ENCODE results near the gene RHOT1. TPM values are rescaled to one million over a fixed set of nuclear protein-coding genes. Genes with fewer than 3 reads are reported as not detected.

Gene RHOT1
- total and polyA plus RNA-seq, 10 donors = 21.2 to 57.1 (median 33.6) TPM

- no peak for DNase-seq
- TF ChIP-seq POLR2A (IDR thresholded peaks at IDR 0.05) (no peak), CTCF (IDR thresholded peaks at IDR 0.05 in 8 of 11, conservative IDR thresholded peaks at IDR 0.05 in 3 of 11) (no peak), POLR2AphosphoS5 (IDR thresholded peaks at IDR 0.05) (no peak)
- no peaks in the 10 kb centered on the region for H3K9me3 ChIP-seq
- no peaks in the 10 kb centered on the region for H3K4me1 ChIP-seq
- H3K27ac ChIP-seq = no peak overlapping the region
- H3K36me3 ChIP-seq = peaks cover 0 to 93% (median 7%) of the 10 kb centered on the region in 6 donors
- H3K27me3 ChIP-seq (replicated peaks in 1 of 7) = no peaks in the 10 kb centered on the region
- 74 to 85% (median 76%) methylated on average over 3 of the region's 3 CpGs for WGBS, 5 donors
- H3K4me3 ChIP-seq = no peak overlapping the region
- intact Hi-C loops (cut with DNase I; ENCODE audit: low total_unique reads) = no loop called here
Measured at GRCh38 chr17:32223703-32224102, 81.4 kb downstream of the RHOT1 start.

GRCh38 chr17:32226886-32227285 is 84.6 kb downstream of the RHOT1 start:
- TF ChIP-seq POLR2AphosphoS5 (IDR thresholded peaks at IDR 0.05) (no peak), CTCF (IDR thresholded peaks at IDR 0.05 in 8 of 11, conservative IDR thresholded peaks at IDR 0.05 in 3 of 11) (no peak), POLR2A (IDR thresholded peaks at IDR 0.05) (no peak)
- intact Hi-C loops (cut with DNase I; ENCODE audit: low total_unique reads) = no loop called here
- DNase-seq = no peak
- H3K4me1 ChIP-seq = peaks cover 0 to 2% (median 0%) of the 10 kb centered on the region in 6 donors
- no peaks in the 10 kb centered on the region for H3K9me3 ChIP-seq
- H3K4me3 ChIP-seq = no peak overlapping the region
- no peak overlapping the region for H3K27ac ChIP-seq
- H3K27me3 ChIP-seq (replicated peaks in 1 of 7) = no peaks in the 10 kb centered on the region
- WGBS, 5 donors = 79 to 90% (median 87%) methylated on average over 3 of the region's 3 CpGs
- peaks cover 0 to 65% (median 7%) of the 10 kb centered on the region in 6 donors for H3K36me3 ChIP-seq

- no peak for TF ChIP-seq CTCF (IDR thresholded peaks at IDR 0.05 in 8 of 11, conservative IDR thresholded peaks at IDR 0.05 in 3 of 11)
- no peak for TF ChIP-seq POLR2AphosphoS5 (IDR thresholded peaks at IDR 0.05)
- TF ChIP-seq POLR2A (IDR thresholded peaks at IDR 0.05) = no peak
- H3K4me1 ChIP-seq = peaks cover 0 to 4% (median 0%) of the 10 kb centered on the region in 6 donors
- WGBS, 5 donors = 88 to 92% (median 89%) methylated on average over 9 of the region's 9 CpGs
- peaks cover 0 to 55% (median 5%) of the 10 kb centered on the region in 6 donors for H3K36me3 ChIP-seq
- H3K4me3 ChIP-seq = no peak overlapping the region
- DNase-seq = no peak
- no peaks in the 10 kb centered on the region for H3K9me3 ChIP-seq
- intact Hi-C loops (cut with DNase I; ENCODE audit: low total_unique reads) = no loop called here
- H3K27me3 ChIP-seq (replicated peaks in 1 of 7) = no peaks in the 10 kb centered on the region
- no peak overlapping the region for H3K27ac ChIP-seq
Measured at GRCh38 chr17:32227910-32228309, 85.6 kb downstream of the RHOT1 start.

GRCh38 chr17:32235588-32235987 is 93.3 kb downstream of the RHOT1 start:
- Histone ChIP-seq H3K27ac (no peak overlapping the region), H3K9me3 (no peaks in the 10 kb centered on the region), H3K27me3 (replicated peaks in 1 of 7) (no peaks in the 10 kb centered on the region), H3K4me1 (peaks cover 0 to 10% (median 0%) of the 10 kb centered on the region in 6 donors), H3K36me3 (no peaks in the 10 kb centered on the region), H3K4me3 (no peak overlapping the region)
- TF ChIP-seq POLR2AphosphoS5 (IDR thresholded peaks at IDR 0.05) (no peak), CTCF (IDR thresholded peaks at IDR 0.05 in 8 of 11, conservative IDR thresholded peaks at IDR 0.05 in 3 of 11) (no peak), POLR2A (IDR thresholded peaks at IDR 0.05) (no peak)
- intact Hi-C loops (cut with DNase I; ENCODE audit: low total_unique reads) = no loop called here
- no peak for DNase-seq
- WGBS, 5 donors = 71 to 97% (median 97%) methylated on average over 2 of the region's 2 CpGs
